Measurements from ENCODE around the gene NAV2. TPM values are rescaled to one million over a fixed set of nuclear protein-coding genes. Genes with fewer than 3 reads are reported as not detected.

Gene NAV2
- total RNA-seq, 1 donor from 2014 or later: 31.4 TPM

GRCh38 chr11:19669511-19669910, 43.1 kb upstream of the NAV2 start:
- Mint-ChIP-seq H3K27ac (ENCODE audit: unreplicated experiment) (peak overlapping the region; percentile 86), H3K4me3 (ENCODE audit: unreplicated experiment) (no peak overlapping the region), H3K9me3 (ENCODE audit: unreplicated experiment) (no peaks in the 10 kb centered on the region), H3K36me3 (ENCODE audit: unreplicated experiment) (no peaks in the 10 kb centered on the region), H3K4me1 (ENCODE audit: unreplicated experiment) (peaks cover 46% of the 10 kb centered on the region), H3K27me3 (ENCODE audit: unreplicated experiment) (no peaks in the 10 kb centered on the region)
- TF ChIP-seq, protein P1, sequence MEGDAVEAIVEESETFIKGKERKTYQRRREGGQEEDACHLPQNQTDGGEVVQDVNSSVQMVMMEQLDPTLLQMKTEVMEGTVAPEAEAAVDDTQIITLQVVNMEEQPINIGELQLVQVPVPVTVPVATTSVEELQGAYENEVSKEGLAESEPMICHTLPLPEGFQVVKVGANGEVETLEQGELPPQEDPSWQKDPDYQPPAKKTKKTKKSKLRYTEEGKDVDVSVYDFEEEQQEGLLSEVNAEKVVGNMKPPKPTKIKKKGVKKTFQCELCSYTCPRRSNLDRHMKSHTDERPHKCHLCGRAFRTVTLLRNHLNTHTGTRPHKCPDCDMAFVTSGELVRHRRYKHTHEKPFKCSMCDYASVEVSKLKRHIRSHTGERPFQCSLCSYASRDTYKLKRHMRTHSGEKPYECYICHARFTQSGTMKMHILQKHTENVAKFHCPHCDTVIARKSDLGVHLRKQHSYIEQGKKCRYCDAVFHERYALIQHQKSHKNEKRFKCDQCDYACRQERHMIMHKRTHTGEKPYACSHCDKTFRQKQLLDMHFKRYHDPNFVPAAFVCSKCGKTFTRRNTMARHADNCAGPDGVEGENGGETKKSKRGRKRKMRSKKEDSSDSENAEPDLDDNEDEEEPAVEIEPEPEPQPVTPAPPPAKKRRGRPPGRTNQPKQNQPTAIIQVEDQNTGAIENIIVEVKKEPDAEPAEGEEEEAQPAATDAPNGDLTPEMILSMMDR (IDR thresholded peaks at IDR 0.05): no peak
- DNase-seq (ENCODE audit: extremely low spot score, unreplicated experiment): no peak

GRCh38 chr11:19670030-19670791, 42.4 kb upstream of the NAV2 start:
- TF ChIP-seq, protein P1 (IDR thresholded peaks at IDR 0.05): no peak
- peak overlapping the region; percentile 86 for H3K27ac Mint-ChIP-seq (ENCODE audit: unreplicated experiment)
- H3K27me3 Mint-ChIP-seq (ENCODE audit: unreplicated experiment): no peaks in the 10 kb centered on the region
- no peaks in the 10 kb centered on the region for H3K36me3 Mint-ChIP-seq (ENCODE audit: unreplicated experiment)
- H3K4me1 Mint-ChIP-seq (ENCODE audit: unreplicated experiment): peaks cover 42% of the 10 kb centered on the region
- H3K4me3 Mint-ChIP-seq (ENCODE audit: unreplicated experiment): no peak overlapping the region
- DNase-seq (ENCODE audit: extremely low spot score, unreplicated experiment): no peak
- no peaks in the 10 kb centered on the region for H3K9me3 Mint-ChIP-seq (ENCODE audit: unreplicated experiment)

DNA sequence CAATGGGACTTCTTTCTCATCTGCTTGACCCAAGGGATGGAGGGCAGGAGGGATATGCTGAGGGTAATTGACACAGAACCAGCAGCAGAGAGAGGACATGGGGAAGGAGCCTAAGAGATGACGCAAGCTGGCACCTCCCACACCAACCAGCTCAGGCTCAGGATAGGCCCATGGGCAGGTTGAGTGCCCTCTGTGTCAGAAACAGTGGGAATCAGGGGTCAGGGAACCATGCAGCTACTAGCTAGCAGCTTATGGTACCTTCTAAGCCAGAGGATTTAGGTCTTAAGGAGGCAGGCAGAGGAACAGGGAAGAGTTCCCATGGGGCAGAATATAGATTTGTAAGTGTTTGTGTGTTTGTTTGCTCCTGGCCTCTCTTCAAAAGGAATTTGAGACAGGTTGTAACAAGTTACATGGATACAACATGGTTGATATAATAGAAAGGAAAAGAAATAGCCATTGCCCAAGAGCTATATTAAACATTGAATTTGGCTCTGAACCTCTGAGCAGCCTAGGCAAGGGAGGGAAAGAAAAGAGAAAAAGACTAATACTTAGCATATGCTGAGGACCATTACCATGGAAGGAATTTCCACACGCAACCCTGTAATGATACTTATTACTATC, 39.9 kb upstream of the NAV2 start:
- DNase-seq (ENCODE audit: extremely low spot score, unreplicated experiment): no peak
- H3K9me3 Mint-ChIP-seq (ENCODE audit: unreplicated experiment): no peaks in the 10 kb centered on the region
- no peak overlapping the region for H3K4me3 Mint-ChIP-seq (ENCODE audit: unreplicated experiment)
- TF ChIP-seq, protein P1 (IDR thresholded peaks at IDR 0.05): no peak
- peaks cover 41% of the 10 kb centered on the region for H3K4me1 Mint-ChIP-seq (ENCODE audit: unreplicated experiment)
- no peaks in the 10 kb centered on the region for H3K27me3 Mint-ChIP-seq (ENCODE audit: unreplicated experiment)
- no peak overlapping the region for H3K27ac Mint-ChIP-seq (ENCODE audit: unreplicated experiment)
- H3K36me3 Mint-ChIP-seq (ENCODE audit: unreplicated experiment): no peaks in the 10 kb centered on the region

DNA sequence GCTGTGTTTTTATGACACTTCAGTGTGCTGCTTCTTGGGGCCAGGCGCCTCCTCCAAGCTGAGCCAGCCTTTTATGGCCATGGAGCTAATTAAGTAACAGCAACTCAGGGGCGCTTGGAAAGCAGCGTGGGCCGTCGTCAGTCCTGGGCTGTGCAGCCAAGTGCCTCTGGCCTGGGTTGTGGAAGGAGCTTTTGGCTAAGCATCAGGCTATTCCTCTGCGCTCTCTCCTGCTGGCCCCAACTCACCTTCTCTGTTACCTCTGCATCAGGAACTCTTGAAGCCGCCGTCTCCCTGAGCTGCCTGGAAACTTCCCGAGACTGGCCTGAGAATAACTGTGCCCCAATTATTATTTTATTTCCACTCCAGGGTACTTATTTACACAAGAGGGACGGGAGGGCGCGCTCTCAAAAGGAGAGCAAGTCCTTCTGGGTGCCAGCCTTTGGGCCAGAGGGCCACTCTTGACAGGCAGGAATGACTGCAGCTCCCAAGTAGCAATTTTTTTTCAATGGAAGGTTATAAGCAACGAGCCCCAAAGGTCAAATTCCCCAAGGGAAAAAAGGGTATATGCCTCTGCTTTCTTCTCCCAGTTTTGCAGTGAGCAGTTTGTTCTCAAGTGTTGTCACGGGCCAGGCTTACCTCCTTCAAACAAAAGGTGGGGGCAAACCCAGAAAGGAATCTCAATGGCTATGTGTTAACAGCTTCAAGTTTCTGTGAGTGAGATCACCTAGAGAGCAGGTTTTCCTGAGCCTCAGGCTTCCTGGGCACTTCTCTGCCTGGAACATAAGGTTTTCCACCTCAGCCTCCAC, 38.5 kb upstream of the NAV2 start:
- peaks cover 43% of the 10 kb centered on the region for H3K4me1 Mint-ChIP-seq (ENCODE audit: unreplicated experiment)
- no peak for DNase-seq (ENCODE audit: extremely low spot score, unreplicated experiment)
- no peaks in the 10 kb centered on the region for H3K36me3 Mint-ChIP-seq (ENCODE audit: unreplicated experiment)
- TF ChIP-seq, protein P1 (IDR thresholded peaks at IDR 0.05): no peak
- peak overlapping the region; percentile 15 for H3K27ac Mint-ChIP-seq (ENCODE audit: unreplicated experiment)
- H3K9me3 Mint-ChIP-seq (ENCODE audit: unreplicated experiment): no peaks in the 10 kb centered on the region
- no peaks in the 10 kb centered on the region for H3K27me3 Mint-ChIP-seq (ENCODE audit: unreplicated experiment)
- H3K4me3 Mint-ChIP-seq (ENCODE audit: unreplicated experiment): no peak overlapping the region

- H3K9me3 Mint-ChIP-seq (ENCODE audit: unreplicated experiment): no peaks in the 10 kb centered on the region
- H3K27me3 Mint-ChIP-seq (ENCODE audit: unreplicated experiment): no peaks in the 10 kb centered on the region
- DNase-seq (ENCODE audit: extremely low spot score, unreplicated experiment): no peak
- H3K4me3 Mint-ChIP-seq (ENCODE audit: unreplicated experiment): no peak overlapping the region
- no peaks in the 10 kb centered on the region for H3K36me3 Mint-ChIP-seq (ENCODE audit: unreplicated experiment)
- H3K4me1 Mint-ChIP-seq (ENCODE audit: unreplicated experiment): peaks cover 45% of the 10 kb centered on the region
- no peak overlapping the region for H3K27ac Mint-ChIP-seq (ENCODE audit: unreplicated experiment)
- TF ChIP-seq, protein P1 (IDR thresholded peaks at IDR 0.05): no peak
Measured at GRCh38 chr11:19674836-19675235, 37.8 kb upstream of the NAV2 start.

Data from osteocyte (in vitro differentiated cells).